ENCODE data around the gene TASOR2.

The TASOR2 gene

GRCh38 chr10:5710859-5711258 lies 26.2 kb downstream of the TASOR2 start:
- no peak for TF ChIP-seq CTCF (IDR thresholded peaks at IDR 0.05; ENCODE audit: borderline replicate concordance, control extremely low read depth, extremely low read depth, insufficient read depth, missing control alignments)
- DNase-seq (ENCODE audit: low spot score), result no peak
- in situ Hi-C loops (cut with MboI; ENCODE audit: low sequenced_read_pairs, unreplicated experiment), result no loop called here

GRCh38 chr10:5711642-5712041 lies 27.0 kb downstream of the TASOR2 start:
- DNase-seq (ENCODE audit: low spot score), result no peak
- in situ Hi-C loops (cut with MboI; ENCODE audit: low sequenced_read_pairs, unreplicated experiment), result no loop called here
- TF ChIP-seq CTCF (IDR thresholded peaks at IDR 0.05; ENCODE audit: borderline replicate concordance, control extremely low read depth, extremely low read depth, insufficient read depth, missing control alignments), result no peak

GRCh38 chr10:5719546-5719945 lies 34.9 kb downstream of the TASOR2 start:
- in situ Hi-C loops (cut with MboI; ENCODE audit: low sequenced_read_pairs, unreplicated experiment), result no loop called here
- TF ChIP-seq CTCF (IDR thresholded peaks at IDR 0.05; ENCODE audit: borderline replicate concordance, control extremely low read depth, extremely low read depth, insufficient read depth, missing control alignments), result no peak
- no peak for DNase-seq (ENCODE audit: low spot score)

GRCh38 chr10:5720182-5720581 lies 35.5 kb downstream of the TASOR2 start:
- no peak for TF ChIP-seq CTCF (IDR thresholded peaks at IDR 0.05; ENCODE audit: borderline replicate concordance, control extremely low read depth, extremely low read depth, insufficient read depth, missing control alignments)
- no peak for DNase-seq (ENCODE audit: low spot score)
- in situ Hi-C loops (cut with MboI; ENCODE audit: low sequenced_read_pairs, unreplicated experiment), result no loop called here

GRCh38 chr10:5723692-5724091 lies 39.1 kb downstream of the TASOR2 start:
- TF ChIP-seq CTCF (IDR thresholded peaks at IDR 0.05; ENCODE audit: borderline replicate concordance, control extremely low read depth, extremely low read depth, insufficient read depth, missing control alignments), result no peak
- no peak for DNase-seq (ENCODE audit: low spot score)
- in situ Hi-C loops (cut with MboI; ENCODE audit: low sequenced_read_pairs, unreplicated experiment), result no loop called here

- DNase-seq (ENCODE audit: low spot score), result no peak
- in situ Hi-C loops (cut with MboI; ENCODE audit: low sequenced_read_pairs, unreplicated experiment), result no loop called here
- TF ChIP-seq CTCF (IDR thresholded peaks at IDR 0.05; ENCODE audit: borderline replicate concordance, control extremely low read depth, extremely low read depth, insufficient read depth, missing control alignments), result no peak
Observed at GRCh38 chr10:5730766-5731165, 46.1 kb downstream of the TASOR2 start.

GRCh38 chr10:5731559-5731958 lies 46.9 kb downstream of the TASOR2 start:
- DNase-seq (ENCODE audit: low spot score), result no peak
- in situ Hi-C loops (cut with MboI; ENCODE audit: low sequenced_read_pairs, unreplicated experiment), result no loop called here
- TF ChIP-seq CTCF (IDR thresholded peaks at IDR 0.05; ENCODE audit: borderline replicate concordance, control extremely low read depth, extremely low read depth, insufficient read depth, missing control alignments), result no peak
